ENCODE measurements around the gene TMEM204. TPM values are rescaled to one million over a fixed set of nuclear protein-coding genes. Genes with fewer than 3 reads are reported as not detected.
A peak's percentile ranks its signal among the peaks of the same experiment; 100 is the strongest.

The TMEM204 gene
- polyA plus RNA-seq, 2 of the 4 experiments (the other 2 are of a cell fraction): not detected

DNA sequence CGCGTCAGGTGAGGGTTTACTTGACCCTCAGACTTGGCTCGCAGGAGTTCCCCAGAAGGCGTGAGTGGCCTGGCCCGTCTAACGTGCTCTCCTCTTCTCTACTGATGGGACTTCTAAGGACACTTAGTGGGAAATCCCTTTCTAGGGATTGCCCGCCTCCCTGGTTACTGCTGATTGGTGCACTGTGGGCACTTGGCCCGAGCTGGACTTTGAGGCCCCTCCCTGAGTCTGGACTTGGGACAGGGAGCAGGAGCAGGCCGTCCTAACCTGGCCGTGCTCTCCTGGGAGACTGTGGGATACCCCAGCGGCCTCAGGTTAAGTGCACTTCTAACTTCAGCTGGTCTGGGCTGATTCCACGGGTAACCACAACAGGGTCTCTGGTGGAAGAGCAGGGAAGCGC is 63.7 kb downstream of the TMEM204 start:
- WGBS (ENCODE audit: missing lambda C conversion rate): 89% methylated on average over 13 of the region's 13 CpGs
- H3K9me3 ChIP-seq: no peaks in the 10 kb centered on the region
- ATAC-seq (peak; percentile 35 to 69; a peak in 4 of 6 replicates), DNase-seq (ENCODE audit: low read depth in 1 of 2, low spot score in 1 of 2) (no peak), FAIRE-seq (no peak)
- POLR2A ChIA-PET: no interaction called here
- no peak overlapping the region for H3K4me2 ChIP-seq
- CTCF ChIA-PET: interaction anchor here (0.5 to 1.1 kb wide), 4 partner anchors 12 to 616 kb away, joined by 3 to 4 read pairs (median 3); partner anchors contain the start of genes MAPK8IP3 and SOX8
- no peak overlapping the region for H3K4me3 ChIP-seq
- no peaks in the 10 kb centered on the region for H3K4me1 ChIP-seq
- TF ChIP-seq NFE2L2 (conservative IDR thresholded peaks at IDR 0.05; ENCODE audit: low read length): no peak
- no peak for TF ChIP-seq ZFP36 (IDR thresholded peaks at IDR 0.05; ENCODE audit: borderline replicate concordance, partially characterized antibody)
- TF ChIP-seq FOXS1 (CRISPR knock-in tag; IDR thresholded peaks at IDR 0.05): no peak
- no peak for TF ChIP-seq POLR2AphosphoS2 (conservative IDR thresholded peaks at IDR 0.05; ENCODE audit: low read length)
- TF ChIP-seq CBX2 (IDR thresholded peaks at IDR 0.05; ENCODE audit: borderline replicate concordance, low read depth): no peak
- no peak for TF ChIP-seq NPAS2 (CRISPR knock-in tag; IDR thresholded peaks at IDR 0.05; ENCODE audit: borderline replicate concordance)
- TF ChIP-seq PHF8 (IDR thresholded peaks at IDR 0.05; ENCODE audit: borderline replicate concordance, low read depth): no peak
- TF ChIP-seq MAFK (IDR thresholded peaks at IDR 0.05; ENCODE audit: partially characterized antibody): no peak
- TF ChIP-seq KDM1A (IDR thresholded peaks at IDR 0.05; ENCODE audit: low read depth): no peak
- no peak for TF ChIP-seq ZSCAN20 (CRISPR knock-in tag; IDR thresholded peaks at IDR 0.05)
- no peak for TF ChIP-seq FOSB (CRISPR knock-in tag; IDR thresholded peaks at IDR 0.05)
- no peak for TF ChIP-seq TP53 (CRISPR knock-in tag; IDR thresholded peaks at IDR 0.05)
- TF ChIP-seq, protein P1, sequence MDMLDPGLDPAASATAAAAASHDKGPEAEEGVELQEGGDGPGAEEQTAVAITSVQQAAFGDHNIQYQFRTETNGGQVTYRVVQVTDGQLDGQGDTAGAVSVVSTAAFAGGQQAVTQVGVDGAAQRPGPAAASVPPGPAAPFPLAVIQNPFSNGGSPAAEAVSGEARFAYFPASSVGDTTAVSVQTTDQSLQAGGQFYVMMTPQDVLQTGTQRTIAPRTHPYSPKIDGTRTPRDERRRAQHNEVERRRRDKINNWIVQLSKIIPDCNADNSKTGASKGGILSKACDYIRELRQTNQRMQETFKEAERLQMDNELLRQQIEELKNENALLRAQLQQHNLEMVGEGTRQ (IDR thresholded peaks at IDR 0.05): no peak
- TF ChIP-seq RAD21 (conservative IDR thresholded peaks at IDR 0.05 in 1 of 2, IDR thresholded peaks at IDR 0.05 in 1 of 2): no peak
- TF ChIP-seq NR3C1 (IDR thresholded peaks at IDR 0.05): no peak
- TF ChIP-seq SMC3 (IDR thresholded peaks at IDR 0.05): no peak
- TF ChIP-seq RFX5 (IDR thresholded peaks at IDR 0.05): no peak
- TF ChIP-seq EP300 (IDR thresholded peaks at IDR 0.05): no peak
- TF ChIP-seq HOXA7 (CRISPR knock-in tag; IDR thresholded peaks at IDR 0.05): no peak
- TF ChIP-seq, protein P2, sequence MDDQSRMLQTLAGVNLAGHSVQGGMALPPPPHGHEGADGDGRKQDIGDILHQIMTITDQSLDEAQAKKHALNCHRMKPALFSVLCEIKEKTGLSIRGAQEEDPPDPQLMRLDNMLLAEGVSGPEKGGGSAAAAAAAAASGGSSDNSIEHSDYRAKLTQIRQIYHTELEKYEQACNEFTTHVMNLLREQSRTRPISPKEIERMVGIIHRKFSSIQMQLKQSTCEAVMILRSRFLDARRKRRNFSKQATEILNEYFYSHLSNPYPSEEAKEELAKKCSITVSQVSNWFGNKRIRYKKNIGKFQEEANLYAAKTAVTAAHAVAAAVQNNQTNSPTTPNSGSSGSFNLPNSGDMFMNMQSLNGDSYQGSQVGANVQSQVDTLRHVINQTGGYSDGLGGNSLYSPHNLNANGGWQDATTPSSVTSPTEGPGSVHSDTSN (IDR thresholded peaks at IDR 0.05): no peak
- no peak overlapping the region for H3K27ac ChIP-seq

DNA sequence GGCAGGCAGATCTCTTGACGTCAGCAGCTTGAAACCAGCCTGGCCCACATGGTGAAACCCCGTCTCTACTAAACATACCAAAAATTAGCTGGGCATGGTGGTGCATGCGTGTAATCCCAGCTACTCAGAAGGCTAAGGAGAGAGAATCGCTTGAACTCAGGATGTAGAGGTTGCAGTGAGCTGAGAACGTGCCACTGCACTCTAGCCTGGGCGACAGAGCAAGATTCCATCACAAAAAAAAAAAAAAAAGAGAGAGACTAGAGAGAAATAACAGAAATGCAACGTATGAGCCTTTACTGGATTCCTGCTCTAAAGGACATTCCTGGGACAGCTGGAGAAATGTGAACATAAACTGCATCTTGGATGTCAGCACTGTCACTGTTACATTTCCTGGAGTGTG is 67.6 kb downstream of the TMEM204 start:
- H3K4me2 ChIP-seq: no peak overlapping the region
- ATAC-seq: no peak
- ChIA-PET POLR2A (interaction anchor here (1.5 kb wide), 1 partner anchor 10 kb away, joined by 3 read pairs; the partner anchor contains the start of gene IFT140), CTCF (interaction anchor here (1.6 to 2.4 kb wide), 2 partner anchors 105 to 123 kb away, joined by 4 to 7 read pairs; partner anchors contain the start of gene MAPK8IP3)
- H3K27ac ChIP-seq: no peak overlapping the region
- no peak overlapping the region for H3K4me3 ChIP-seq
- no peaks in the 10 kb centered on the region for H3K4me1 ChIP-seq
- H3K9me3 ChIP-seq: no peaks in the 10 kb centered on the region
- no peak for DNase-seq (ENCODE audit: low read depth in 1 of 2, low spot score in 1 of 2)
- TF ChIP-seq HOXA7 (CRISPR knock-in tag; IDR thresholded peaks at IDR 0.05) (no peak), POLR2A (IDR thresholded peaks at IDR 0.05; ENCODE audit: low read length) (no peak), JUN (IDR thresholded peaks at IDR 0.05) (no peak), POLR2AphosphoS2 (conservative IDR thresholded peaks at IDR 0.05; ENCODE audit: low read length) (no peak), RARB (CRISPR knock-in tag; IDR thresholded peaks at IDR 0.05) (no peak), MAZ (IDR thresholded peaks at IDR 0.05; ENCODE audit: borderline replicate concordance, low read depth, low read length) (no peak), MAFK (IDR thresholded peaks at IDR 0.05; ENCODE audit: partially characterized antibody) (no peak)
- TF ChIP-seq, protein P3, sequence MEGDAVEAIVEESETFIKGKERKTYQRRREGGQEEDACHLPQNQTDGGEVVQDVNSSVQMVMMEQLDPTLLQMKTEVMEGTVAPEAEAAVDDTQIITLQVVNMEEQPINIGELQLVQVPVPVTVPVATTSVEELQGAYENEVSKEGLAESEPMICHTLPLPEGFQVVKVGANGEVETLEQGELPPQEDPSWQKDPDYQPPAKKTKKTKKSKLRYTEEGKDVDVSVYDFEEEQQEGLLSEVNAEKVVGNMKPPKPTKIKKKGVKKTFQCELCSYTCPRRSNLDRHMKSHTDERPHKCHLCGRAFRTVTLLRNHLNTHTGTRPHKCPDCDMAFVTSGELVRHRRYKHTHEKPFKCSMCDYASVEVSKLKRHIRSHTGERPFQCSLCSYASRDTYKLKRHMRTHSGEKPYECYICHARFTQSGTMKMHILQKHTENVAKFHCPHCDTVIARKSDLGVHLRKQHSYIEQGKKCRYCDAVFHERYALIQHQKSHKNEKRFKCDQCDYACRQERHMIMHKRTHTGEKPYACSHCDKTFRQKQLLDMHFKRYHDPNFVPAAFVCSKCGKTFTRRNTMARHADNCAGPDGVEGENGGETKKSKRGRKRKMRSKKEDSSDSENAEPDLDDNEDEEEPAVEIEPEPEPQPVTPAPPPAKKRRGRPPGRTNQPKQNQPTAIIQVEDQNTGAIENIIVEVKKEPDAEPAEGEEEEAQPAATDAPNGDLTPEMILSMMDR (IDR thresholded peaks at IDR 0.05): no peak
- TF ChIP-seq, protein P4, sequence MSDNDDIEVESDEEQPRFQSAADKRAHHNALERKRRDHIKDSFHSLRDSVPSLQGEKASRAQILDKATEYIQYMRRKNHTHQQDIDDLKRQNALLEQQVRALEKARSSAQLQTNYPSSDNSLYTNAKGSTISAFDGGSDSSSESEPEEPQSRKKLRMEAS (IDR thresholded peaks at IDR 0.05): no peak
- TF ChIP-seq, protein P5, sequence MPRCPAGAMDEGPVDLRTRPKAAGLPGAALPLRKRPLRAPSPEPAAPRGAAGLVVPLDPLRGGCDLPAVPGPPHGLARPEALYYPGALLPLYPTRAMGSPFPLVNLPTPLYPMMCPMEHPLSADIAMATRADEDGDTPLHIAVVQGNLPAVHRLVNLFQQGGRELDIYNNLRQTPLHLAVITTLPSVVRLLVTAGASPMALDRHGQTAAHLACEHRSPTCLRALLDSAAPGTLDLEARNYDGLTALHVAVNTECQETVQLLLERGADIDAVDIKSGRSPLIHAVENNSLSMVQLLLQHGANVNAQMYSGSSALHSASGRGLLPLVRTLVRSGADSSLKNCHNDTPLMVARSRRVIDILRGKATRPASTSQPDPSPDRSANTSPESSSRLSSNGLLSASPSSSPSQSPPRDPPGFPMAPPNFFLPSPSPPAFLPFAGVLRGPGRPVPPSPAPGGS (IDR thresholded peaks at IDR 0.05): no peak
- FAIRE-seq: no peak
- 89% methylated on average over 7 of the region's 7 CpGs for WGBS (ENCODE audit: missing lambda C conversion rate)
